SK-N-SH (cell line): Measurements from ENCODE around the gene RASSF9.

Experiments used
- EZH2phosphoT487 ChIP-seq: fragments of 200-600 bp; sonication (generic); IDR thresholded peaks from 2 replicates; pipeline ENCODE4 v1.6.1; 2017; ENCODE audit warnings: low read depth, mixed run types, mild to moderate bottlenecking, antibody characterized with exemption, moderate library complexity, borderline replicate concordance
- FOXM1 ChIP-seq: IDR thresholded peaks from 2 replicates; pipeline ENCODE4 v1.4.0; 2012; ENCODE audit warnings: low read depth, mild to moderate bottlenecking
- GATA2 ChIP-seq: sonication (generic); formaldehyde crosslinking; IDR thresholded peaks from 2 replicates; pipeline ENCODE4 v1.5.0; 2020; ENCODE audit warnings: mild to moderate bottlenecking, missing genetic modification reagents
- JUND ChIP-seq: IDR thresholded peaks from 2 replicates; pipeline ENCODE4 v1.4.0; 2012
- MAX ChIP-seq: IDR thresholded peaks from 2 replicates; pipeline ENCODE4 v1.4.0; 2012; ENCODE audit warnings: low read depth
- PBX3 ChIP-seq: IDR thresholded peaks from 2 replicates; pipeline ENCODE4; 2012
- POLR2AphosphoS5 ChIP-seq: IDR thresholded peaks from 2 replicates; pipeline ENCODE4 v1.6.1; 2012; ENCODE audit warnings: low read depth, low read length
- RXRA ChIP-seq: IDR thresholded peaks from 2 replicates; pipeline ENCODE4 v1.4.0; 2012; ENCODE audit warnings: low read depth, mild to moderate bottlenecking, borderline replicate concordance
- SIN3A ChIP-seq: IDR thresholded peaks from 2 replicates; pipeline ENCODE4 v1.6.1; 2012; ENCODE audit warnings: low read depth, mild to moderate bottlenecking, low read length, moderate library complexity, borderline replicate concordance
- TF ChIP-seq, protein P1 (sequence below): fragments of 200-600 bp; sonication (generic); IDR thresholded peaks from 2 replicates; pipeline ENCODE4 v1.6.1; 2017; ENCODE audit warnings: antibody characterized with exemption, mild to moderate bottlenecking, moderate library complexity

GRCh38 chr12:85814741-85815140 is 21.5 kb downstream of the RASSF9 start:
- TF ChIP-seq PBX3 (no peak), JUND (no peak), POLR2AphosphoS5 (no peak), SIN3A (no peak), MAX (no peak), EZH2phosphoT487 (no peak), RXRA (no peak), GATA2 (CRISPR knock-in tag) (no peak), FOXM1 (no peak)
- TF ChIP-seq, protein P1, sequence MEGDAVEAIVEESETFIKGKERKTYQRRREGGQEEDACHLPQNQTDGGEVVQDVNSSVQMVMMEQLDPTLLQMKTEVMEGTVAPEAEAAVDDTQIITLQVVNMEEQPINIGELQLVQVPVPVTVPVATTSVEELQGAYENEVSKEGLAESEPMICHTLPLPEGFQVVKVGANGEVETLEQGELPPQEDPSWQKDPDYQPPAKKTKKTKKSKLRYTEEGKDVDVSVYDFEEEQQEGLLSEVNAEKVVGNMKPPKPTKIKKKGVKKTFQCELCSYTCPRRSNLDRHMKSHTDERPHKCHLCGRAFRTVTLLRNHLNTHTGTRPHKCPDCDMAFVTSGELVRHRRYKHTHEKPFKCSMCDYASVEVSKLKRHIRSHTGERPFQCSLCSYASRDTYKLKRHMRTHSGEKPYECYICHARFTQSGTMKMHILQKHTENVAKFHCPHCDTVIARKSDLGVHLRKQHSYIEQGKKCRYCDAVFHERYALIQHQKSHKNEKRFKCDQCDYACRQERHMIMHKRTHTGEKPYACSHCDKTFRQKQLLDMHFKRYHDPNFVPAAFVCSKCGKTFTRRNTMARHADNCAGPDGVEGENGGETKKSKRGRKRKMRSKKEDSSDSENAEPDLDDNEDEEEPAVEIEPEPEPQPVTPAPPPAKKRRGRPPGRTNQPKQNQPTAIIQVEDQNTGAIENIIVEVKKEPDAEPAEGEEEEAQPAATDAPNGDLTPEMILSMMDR = no peak
